Breast epithelium (tissue), 4 donors: ENCODE measurements around the gene HIBADH. TPM values are rescaled to one million over a fixed set of nuclear protein-coding genes. Genes with fewer than 3 reads are reported as not detected.

Source experiments
- DNase-seq, 2 donors: peaks; one replicate each; pipeline ENCODE4 v3.0.0-alpha.2; 2019; ENCODE audit warnings: low spot score in 2 of 2
- H3K27ac ChIP-seq, 2 donors: fragments of 200-600 bp; sonication (generic) in 1 of 2; one replicate each; pipeline ENCODE4 v1.5.1; 2016 to 2019; ENCODE audit warnings: mild to moderate bottlenecking in 1 of 2
- H3K27me3 ChIP-seq, 2 donors: fragments of 200-600 bp; sonication (generic) in 1 of 2; one replicate each; pipeline versions ENCODE4 v1.5.1 to v1.6.0; 2017 to 2019; ENCODE audit warnings: control low read depth in 1 of 2, mild to moderate bottlenecking in 1 of 2
- H3K36me3 ChIP-seq: fragments of 200-600 bp; one replicate; pipeline ENCODE4 v1.5.1; 2019
- H3K4me1 ChIP-seq, 2 donors: fragments of 200-600 bp; sonication (generic); one replicate each; pipeline ENCODE4 v1.5.1; 2016 to 2019; ENCODE audit warnings: control low read depth in 1 of 2
- H3K4me3 ChIP-seq, 3 donors: fragments of 200-600 bp; sonication (generic); 1 replicate in 2 of 3; 2 replicates in 1 of 3; pipeline ENCODE4 v1.5.1; 2016 to 2019; ENCODE audit warnings: mild to moderate bottlenecking in 3 of 3, moderate library complexity in 2 of 3
- H3K9me3 ChIP-seq, 2 donors: fragments of 200-600 bp; sonication (generic) in 1 of 2; one replicate each; pipeline ENCODE4 v1.5.1; 2016 to 2019; ENCODE audit warnings: control low read depth in 1 of 2
- POLR2A ChIP-seq: fragments of 450-650 bp; IDR thresholded peaks from one replicate; pipeline ENCODE4 v1.6.1; 2016; ENCODE audit warnings: antibody characterized with exemption, mild to moderate bottlenecking, moderate library complexity
- POLR2AphosphoS5 ChIP-seq, 3 donors: sonication (generic); formaldehyde crosslinking; IDR thresholded peaks; one replicate each; pipeline ENCODE4 v1.6.1; 2017; ENCODE audit warnings: antibody characterized with exemption in 3 of 3
- intact Hi-C: fragments of 100-400 bp; cut with DNase I; formaldehyde crosslinking; loops from one replicate; pipeline ENCODE4 v1.15.1; 2023; ENCODE audit warnings: low total_unique reads
- total RNA-seq, 3 donors: library from RNA; depleted of rRNA; stranded (reverse); fragments of >200 nt; gene quantifications; one replicate each; pipeline ENCODE4 v1.1.0, GENCODE V29; 2016
- TF ChIP-seq, protein P1 (sequence below), 3 donors: fragments of 450-650 bp; IDR thresholded peaks; one replicate each; pipeline ENCODE4 v1.5.1; 2016 to 2017; ENCODE audit warnings: antibody characterized with exemption in 3 of 3, mild to moderate bottlenecking in 3 of 3, moderate library complexity in 3 of 3

Gene HIBADH
- total RNA-seq, 3 donors from 2014 or later, result 50.5 to 80.1 (median 67.5) TPM

DNA sequence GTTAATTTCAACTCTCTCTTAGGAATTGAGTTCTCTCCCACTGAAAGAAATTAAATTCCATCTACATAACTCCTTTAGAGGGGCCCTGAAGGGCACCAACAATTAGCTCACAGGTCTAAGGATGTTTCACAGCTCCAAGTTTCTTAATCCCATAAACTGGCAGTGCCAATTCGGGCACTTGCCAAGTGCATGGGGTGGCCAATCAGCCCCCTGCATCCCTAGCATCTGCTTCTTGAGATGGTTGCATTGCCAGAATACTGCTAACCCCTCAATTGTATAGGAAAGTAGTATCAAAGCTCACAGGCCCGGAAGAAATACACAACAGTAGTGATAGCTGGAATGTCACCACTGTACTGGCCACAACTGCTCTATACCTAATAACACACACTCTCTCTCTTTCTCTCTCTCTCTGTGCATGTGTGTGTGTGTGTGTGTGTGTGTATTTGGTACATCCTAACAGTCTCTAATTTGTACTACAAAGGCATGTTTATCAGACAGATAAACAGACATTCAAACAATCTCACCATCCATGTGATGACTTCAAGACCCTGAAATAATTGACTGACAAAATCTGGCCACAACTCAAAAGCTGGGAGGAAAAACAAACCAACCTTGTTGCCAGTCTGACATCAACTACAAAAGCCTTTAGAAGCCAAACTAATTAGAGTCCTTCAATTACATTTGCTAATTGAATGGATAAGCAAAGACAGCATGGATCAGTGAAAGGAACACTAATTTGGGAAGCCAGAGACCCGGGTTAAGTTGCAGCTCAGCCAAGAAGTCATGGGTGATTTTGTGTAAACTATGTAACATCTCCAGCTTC lies 27.8 kb downstream of the HIBADH start:
- TF ChIP-seq POLR2AphosphoS5 (IDR thresholded peaks at IDR 0.05) (no peak), POLR2A (no peak)
- TF ChIP-seq, protein P1, sequence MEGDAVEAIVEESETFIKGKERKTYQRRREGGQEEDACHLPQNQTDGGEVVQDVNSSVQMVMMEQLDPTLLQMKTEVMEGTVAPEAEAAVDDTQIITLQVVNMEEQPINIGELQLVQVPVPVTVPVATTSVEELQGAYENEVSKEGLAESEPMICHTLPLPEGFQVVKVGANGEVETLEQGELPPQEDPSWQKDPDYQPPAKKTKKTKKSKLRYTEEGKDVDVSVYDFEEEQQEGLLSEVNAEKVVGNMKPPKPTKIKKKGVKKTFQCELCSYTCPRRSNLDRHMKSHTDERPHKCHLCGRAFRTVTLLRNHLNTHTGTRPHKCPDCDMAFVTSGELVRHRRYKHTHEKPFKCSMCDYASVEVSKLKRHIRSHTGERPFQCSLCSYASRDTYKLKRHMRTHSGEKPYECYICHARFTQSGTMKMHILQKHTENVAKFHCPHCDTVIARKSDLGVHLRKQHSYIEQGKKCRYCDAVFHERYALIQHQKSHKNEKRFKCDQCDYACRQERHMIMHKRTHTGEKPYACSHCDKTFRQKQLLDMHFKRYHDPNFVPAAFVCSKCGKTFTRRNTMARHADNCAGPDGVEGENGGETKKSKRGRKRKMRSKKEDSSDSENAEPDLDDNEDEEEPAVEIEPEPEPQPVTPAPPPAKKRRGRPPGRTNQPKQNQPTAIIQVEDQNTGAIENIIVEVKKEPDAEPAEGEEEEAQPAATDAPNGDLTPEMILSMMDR (IDR thresholded peaks at IDR 0.05), result no peak

DNA sequence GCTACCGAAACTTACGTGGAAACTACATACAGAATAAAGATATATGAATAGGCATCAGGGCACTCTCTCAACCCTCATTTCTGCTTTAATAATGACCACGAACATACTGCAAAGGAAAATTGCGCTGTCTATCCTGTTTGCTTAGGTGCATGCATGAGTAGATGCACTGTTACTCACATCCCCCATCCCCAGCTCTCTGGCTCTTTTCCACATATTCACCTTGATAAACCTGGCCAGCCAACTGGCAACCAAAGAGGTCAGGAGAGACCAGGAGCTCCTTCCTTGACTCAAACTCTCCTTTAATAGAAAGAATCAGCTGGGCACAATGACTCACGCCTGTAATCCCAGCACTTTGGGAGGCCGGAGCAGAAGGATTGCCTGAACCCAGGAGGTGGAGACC lies 29.6 kb downstream of the HIBADH start:
- intact Hi-C loops, result no loop called here
- H3K27me3 ChIP-seq, result no peaks in the 10 kb centered on the region

More for the DNA sequence above, 27.8 kb downstream of the HIBADH start:
- Histone ChIP-seq H3K27me3 (no peaks in the 10 kb centered on the region), H3K4me3 (no peak overlapping the region), H3K27ac (no peak overlapping the region), H3K9me3 (no peaks in the 10 kb centered on the region), H3K36me3 (no peaks in the 10 kb centered on the region), H3K4me1 (no peaks in the 10 kb centered on the region)
- no peak for DNase-seq
- intact Hi-C loops, result no loop called here

DNA sequence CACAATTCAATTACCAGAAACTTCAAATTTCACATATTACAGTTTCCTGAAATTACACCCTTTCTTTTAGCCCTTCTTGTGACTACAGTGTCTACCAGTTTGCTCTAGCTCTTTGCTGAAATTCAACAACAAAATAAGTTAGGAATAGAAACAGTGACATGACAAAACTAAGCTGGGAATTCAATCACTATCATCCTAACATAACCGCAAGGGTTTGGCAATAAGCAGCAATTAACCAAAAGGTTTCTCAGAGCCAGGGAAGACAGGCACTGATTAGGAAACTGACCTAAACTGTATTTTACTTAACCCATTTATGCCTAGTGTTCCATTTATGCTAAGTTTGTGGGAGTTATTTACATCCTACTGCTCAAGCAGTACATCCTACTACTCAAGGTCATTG lies 31.3 kb downstream of the HIBADH start:
- TF ChIP-seq POLR2A (no peak), POLR2AphosphoS5 (IDR thresholded peaks at IDR 0.05) (no peak)
- TF ChIP-seq, protein P1 (IDR thresholded peaks at IDR 0.05), result no peak
- H3K9me3 ChIP-seq, result no peaks in the 10 kb centered on the region

More for the DNA sequence above, 29.6 kb downstream of the HIBADH start:
- Histone ChIP-seq H3K27ac (no peak overlapping the region), H3K4me3 (no peak overlapping the region), H3K4me1 (no peaks in the 10 kb centered on the region), H3K36me3 (no peaks in the 10 kb centered on the region), H3K9me3 (no peaks in the 10 kb centered on the region)
- TF ChIP-seq POLR2AphosphoS5 (IDR thresholded peaks at IDR 0.05) (no peak), POLR2A (no peak)
- TF ChIP-seq, protein P1 (IDR thresholded peaks at IDR 0.05), result no peak
- no peak for DNase-seq

DNA sequence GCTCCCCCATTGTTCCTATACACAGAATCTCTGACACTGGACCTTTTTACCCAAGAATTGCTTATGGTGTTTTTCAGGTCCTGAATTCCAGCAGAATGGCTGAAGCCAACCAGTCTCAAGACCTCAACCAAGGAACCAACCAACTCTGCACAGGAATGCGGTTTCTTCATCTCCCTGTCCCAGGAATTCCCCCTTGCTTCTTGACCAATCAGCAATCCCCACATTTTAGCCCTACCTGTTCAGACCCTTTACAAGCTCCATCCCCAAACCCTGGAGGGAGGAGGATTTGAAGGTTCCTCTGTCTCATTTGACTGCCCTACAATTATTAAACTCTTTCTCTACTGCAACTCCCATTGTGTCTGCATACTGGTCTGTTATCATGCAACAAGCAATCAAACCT lies 35.5 kb downstream of the HIBADH start:
- TF ChIP-seq POLR2A, result no peak
- TF ChIP-seq, protein P1 (IDR thresholded peaks at IDR 0.05), result no peak
- no peak for TF ChIP-seq POLR2AphosphoS5 (IDR thresholded peaks at IDR 0.05)
- Histone ChIP-seq H3K27ac (no peak overlapping the region), H3K9me3 (peaks cover under 1 to 5% of the 10 kb centered on the region in 2 donors), H3K4me3 (no peak overlapping the region), H3K27me3 (no peaks in the 10 kb centered on the region), H3K36me3 (no peaks in the 10 kb centered on the region), H3K4me1 (no peaks in the 10 kb centered on the region)
- no peak for DNase-seq
- intact Hi-C loops, result no loop called here

More for the DNA sequence above, 31.3 kb downstream of the HIBADH start:
- intact Hi-C loops, result no loop called here
- no peak for DNase-seq
- H3K4me3 ChIP-seq, result no peak overlapping the region
- no peaks in the 10 kb centered on the region for H3K4me1 ChIP-seq
- H3K27ac ChIP-seq, result no peak overlapping the region
- no peaks in the 10 kb centered on the region for H3K27me3 ChIP-seq
- no peaks in the 10 kb centered on the region for H3K36me3 ChIP-seq

DNA sequence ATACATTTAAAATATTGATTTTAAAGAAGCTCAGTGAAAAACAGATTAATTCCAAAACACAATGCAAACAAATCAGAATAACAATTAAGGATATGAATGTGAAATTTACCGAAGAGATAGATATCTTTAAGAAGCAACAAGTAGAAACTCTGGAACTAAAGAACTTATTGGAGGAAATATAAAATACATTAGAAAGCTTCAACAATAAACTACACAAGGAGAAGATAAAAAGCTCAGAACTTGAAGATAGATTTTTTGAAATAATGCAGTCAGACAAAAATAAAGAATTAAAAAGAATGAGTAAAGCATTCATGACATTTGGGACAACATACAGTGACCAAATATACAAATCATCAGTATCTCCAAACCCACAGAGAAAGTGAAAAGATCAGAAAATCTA lies 43.2 kb downstream of the HIBADH start:
- no peaks in the 10 kb centered on the region for H3K27me3 ChIP-seq
- no peak for DNase-seq
- H3K36me3 ChIP-seq, result no peaks in the 10 kb centered on the region
- H3K4me1 ChIP-seq, result no peaks in the 10 kb centered on the region
- intact Hi-C loops, result no loop called here
- H3K4me3 ChIP-seq, result no peak overlapping the region
- H3K9me3 ChIP-seq, result peaks cover 32 to 42% of the 10 kb centered on the region in 2 donors
- H3K27ac ChIP-seq, result no peak overlapping the region
- TF ChIP-seq, protein P1 (IDR thresholded peaks at IDR 0.05), result no peak
- TF ChIP-seq POLR2AphosphoS5 (IDR thresholded peaks at IDR 0.05), result no peak
- TF ChIP-seq POLR2A, result no peak
